ENCODE data around the gene RPS14.

RPS14 gene

GRCh38 chr5:150449517-150450339, at the start of gene RPS14:
Gene RPS14 (minus strand): TSS chr5:150449739. CDS start chr5:150447733, 2,006 bp downstream.
- peak; percentile 89 to 95 (median 91) for DNase-seq (ENCODE audit: low read depth in 3 of 3)

GRCh38 chr5:150498971-150499370, 49.4 kb upstream of the RPS14 start:
- DNase-seq (ENCODE audit: low read depth in 3 of 3), result no peak

- no peak for DNase-seq (ENCODE audit: low read depth in 3 of 3)
Observed at GRCh38 chr5:150498501-150498900, 49.0 kb upstream of the RPS14 start.

DNA sequence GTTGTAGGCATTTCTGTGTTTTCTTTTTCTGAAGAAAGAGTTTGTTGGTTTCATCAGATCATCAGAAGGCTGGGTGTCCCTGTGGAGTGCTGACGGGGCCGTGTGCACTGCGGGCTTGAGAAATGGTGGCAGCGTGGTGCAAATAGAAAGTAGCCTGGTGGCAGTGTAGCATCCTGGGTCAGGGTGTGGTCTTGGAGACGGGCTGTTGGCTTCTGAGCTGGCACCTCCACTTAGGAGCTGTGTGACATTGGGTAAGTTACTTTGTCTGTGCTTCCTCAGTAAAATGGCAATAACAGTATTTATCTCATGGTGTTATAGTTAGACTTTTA, 48.4 kb upstream of the RPS14 start:
- no peak for DNase-seq (ENCODE audit: low read depth in 3 of 3)

- DNase-seq (ENCODE audit: low read depth in 3 of 3), result no peak
Observed at GRCh38 chr5:150497274-150497988, 47.9 kb upstream of the RPS14 start.

- DNase-seq (ENCODE audit: low read depth in 3 of 3), result no peak
Observed at GRCh38 chr5:150496534-150496933, 47.0 kb upstream of the RPS14 start.

- DNase-seq (ENCODE audit: low read depth in 3 of 3), result no peak
Observed at GRCh38 chr5:150496098-150496497, 46.6 kb upstream of the RPS14 start.

- DNase-seq (ENCODE audit: low read depth in 3 of 3), result no peak
Observed at GRCh38 chr5:150492621-150493020, 43.1 kb upstream of the RPS14 start.

- no peak for DNase-seq (ENCODE audit: low read depth in 3 of 3)
Observed at GRCh38 chr5:150491876-150492275, 42.3 kb upstream of the RPS14 start.

GRCh38 chr5:150490754-150491153, 41.2 kb upstream of the RPS14 start:
- DNase-seq (ENCODE audit: low read depth in 3 of 3), result no peak

- no peak for DNase-seq (ENCODE audit: low read depth in 3 of 3)
Observed at GRCh38 chr5:150490296-150490669, 40.7 kb upstream of the RPS14 start.

- no peak for DNase-seq (ENCODE audit: low read depth in 3 of 3)
Observed at GRCh38 chr5:150489360-150490295, 40.1 kb upstream of the RPS14 start.

DNA sequence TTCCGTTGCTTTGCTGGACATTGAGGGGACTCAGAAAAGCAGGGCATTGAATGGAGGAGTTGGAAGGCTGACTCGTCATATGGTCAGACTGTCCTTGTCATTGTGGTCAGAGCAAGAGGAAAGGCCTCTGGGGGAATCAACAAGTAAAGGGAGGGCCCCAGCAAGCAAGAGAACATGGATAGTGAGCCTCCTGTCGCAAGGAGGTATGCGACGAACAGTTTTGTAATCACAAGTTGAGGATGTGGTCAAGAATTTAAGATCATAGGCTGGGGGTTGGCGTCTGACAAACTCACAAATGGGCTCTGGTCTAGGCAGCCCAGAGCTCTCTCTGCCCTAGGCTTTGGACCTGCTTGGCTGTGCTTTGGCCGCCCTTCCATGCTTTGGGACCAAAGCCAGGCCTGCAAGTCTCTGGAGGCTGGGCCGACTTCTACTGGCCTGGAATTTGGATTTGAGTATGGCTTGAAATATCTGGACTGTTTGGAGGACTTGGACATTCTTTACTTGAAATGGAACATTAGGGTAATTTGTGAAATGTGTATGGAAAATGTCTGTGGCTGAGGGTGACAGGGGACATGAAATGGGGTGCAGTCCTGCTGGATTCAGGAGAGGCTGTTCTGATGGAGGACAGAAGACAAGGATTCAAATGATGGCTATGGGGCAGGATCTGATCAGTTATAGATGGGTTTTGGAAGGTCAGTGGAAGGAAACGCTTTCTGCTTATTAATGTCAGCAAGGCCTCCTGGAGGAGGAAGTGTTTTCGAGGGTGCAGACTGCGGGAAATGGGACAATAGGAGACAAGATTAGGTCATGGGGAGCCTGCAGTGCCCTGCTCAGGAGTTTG, 39.2 kb upstream of the RPS14 start:
- DNase-seq (ENCODE audit: low read depth in 3 of 3), result no peak

GRCh38 chr5:150487199-150488061, 37.9 kb upstream of the RPS14 start:
- DNase-seq (ENCODE audit: low read depth in 3 of 3), result no peak

DNA sequence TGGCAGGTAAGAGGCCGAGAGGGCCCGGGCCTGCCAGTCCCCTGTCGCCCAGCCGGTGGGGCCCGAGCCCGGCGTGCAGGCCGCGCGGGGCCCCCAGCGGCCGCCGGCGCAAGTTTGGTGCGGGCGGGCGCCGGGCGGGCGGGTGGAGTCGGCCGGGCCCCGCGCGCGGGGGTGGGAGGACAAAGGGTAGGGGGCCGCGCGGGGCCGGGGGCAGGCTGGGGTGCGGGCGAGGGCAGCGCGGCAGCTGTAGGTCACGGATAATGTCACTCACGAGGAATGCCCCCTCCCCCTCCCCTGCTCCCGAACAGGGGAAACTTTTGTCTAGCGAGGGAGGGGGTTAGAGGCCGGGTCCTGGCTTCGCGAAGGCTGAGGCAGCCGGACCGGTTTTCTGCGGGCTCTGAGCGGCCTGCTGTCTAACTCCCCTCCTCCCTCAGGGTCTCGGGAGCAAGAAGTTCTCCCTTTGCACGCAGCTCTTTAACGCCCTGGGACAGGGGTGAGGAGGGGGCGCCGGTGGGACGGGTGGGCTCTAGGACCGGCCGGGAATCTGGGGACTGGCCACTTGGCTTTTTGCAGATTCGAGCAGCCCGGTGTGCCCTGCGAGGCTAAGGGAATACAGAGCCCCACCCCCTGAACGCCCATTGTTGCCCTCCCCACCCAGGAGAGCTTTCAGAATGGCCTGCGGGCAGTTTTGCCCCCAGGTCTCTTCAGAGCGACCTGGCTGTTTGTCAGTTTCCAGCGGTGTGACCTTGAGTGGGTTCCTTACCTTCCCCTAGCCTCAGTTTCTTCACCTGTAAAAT, 37.1 kb upstream of the RPS14 start:
- DNase-seq (ENCODE audit: low read depth in 3 of 3), result peak in 1 of 3 experiments; percentile 27

- peak in 1 of 3 experiments; percentile 27 for DNase-seq (ENCODE audit: low read depth in 3 of 3)
Observed at GRCh38 chr5:150485693-150486401, 36.3 kb upstream of the RPS14 start.

DNA sequence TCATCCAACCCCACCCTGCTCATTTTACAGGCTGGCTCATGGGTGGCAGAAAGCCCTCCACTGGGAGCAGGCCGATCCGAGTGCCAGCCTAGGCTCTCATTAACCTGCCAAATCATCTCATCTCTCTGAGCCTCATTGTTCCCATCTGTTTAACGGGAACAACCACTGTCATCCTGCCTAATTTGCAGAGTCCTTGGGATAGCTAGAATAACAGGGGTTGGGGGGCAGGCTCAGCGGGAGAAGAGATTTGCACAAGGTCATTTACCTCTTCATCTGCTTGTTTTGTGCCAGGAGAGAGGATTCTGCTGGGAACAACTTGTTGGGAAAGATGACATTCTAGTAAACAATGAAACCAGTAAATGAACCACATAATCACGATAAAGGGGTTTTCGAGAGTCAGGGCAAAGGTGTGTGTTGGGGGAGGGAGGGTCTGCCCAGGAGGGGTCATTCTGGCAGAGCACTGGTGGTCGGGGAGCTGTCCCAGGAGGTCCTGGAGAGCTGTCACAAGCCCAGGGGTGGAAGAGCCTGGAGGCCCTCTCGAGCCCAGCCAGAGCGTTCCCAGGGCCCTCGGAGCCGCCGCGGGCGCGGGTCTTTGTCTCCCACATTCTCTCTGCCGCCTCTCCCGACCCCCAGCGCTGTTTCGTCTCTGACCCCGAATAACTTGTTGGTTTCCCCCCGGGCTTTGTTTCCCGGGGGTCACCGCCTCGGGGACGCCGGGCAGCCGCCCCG, 35.6 kb upstream of the RPS14 start:
- DNase-seq (ENCODE audit: low read depth in 3 of 3), result no peak

DNA sequence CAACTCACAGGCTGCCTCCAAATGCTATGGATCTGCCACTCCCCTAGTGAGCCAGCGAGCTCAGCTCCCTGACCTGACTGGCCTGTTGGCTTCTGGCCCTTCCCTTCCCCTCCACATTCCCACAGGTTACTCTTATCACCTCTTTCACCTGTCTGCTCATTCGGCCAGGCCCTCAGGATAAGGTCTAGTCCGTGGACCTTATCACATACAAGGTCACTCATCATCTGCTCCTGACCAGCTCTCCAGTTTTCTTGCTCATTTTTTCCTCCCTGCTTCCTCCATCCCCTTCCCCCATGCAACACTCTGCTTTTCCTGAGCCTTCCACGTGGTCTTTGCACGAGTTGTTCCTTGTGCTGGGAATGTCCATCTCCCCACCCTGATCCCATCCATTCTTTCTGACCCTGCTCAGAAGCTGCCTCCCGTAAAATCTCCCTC, 32.5 kb upstream of the RPS14 start:
- no peak for DNase-seq (ENCODE audit: low read depth in 3 of 3)

Measured in stimulated activated CD4-positive, alpha-beta T cell treated with anti-CD3 and anti-CD28 coated beads, TNF-alpha, amount 100 ng/mL, for 24 hours (primary cell).